ENCODE results near the gene TENT4B. TPM values are rescaled to one million over a fixed set of nuclear protein-coding genes. Genes with fewer than 3 reads are reported as not detected.

TENT4B gene
- polyA plus RNA-seq, 2 of the 4 experiments (the other 2 are of a cell fraction): 12.2 to 19.4 TPM

- TF ChIP-seq ATOH8 (CRISPR knock-in tag; IDR thresholded peaks at IDR 0.05; ENCODE audit: low read depth): no peak
Measured at GRCh38 chr16:50197582-50197981, 44.5 kb downstream of the TENT4B start (continued).

- peak overlapping the region; percentile 3; the same call in 1 of the 3 replicates for H3K4me2 ChIP-seq
- 41% methylated on average over 4 of the region's 4 CpGs for WGBS (ENCODE audit: missing lambda C conversion rate)
- FAIRE-seq (no peak), DNase-seq (ENCODE audit: low read depth in 1 of 2, low spot score in 1 of 2) (no peak), ATAC-seq (peak in 1 of 2 experiments; percentile 28; a peak in 1 of 6 replicates)
- TF ChIP-seq USF2 (IDR thresholded peaks at IDR 0.05) (peak; percentile 51; the same call in 1 of the 2 replicates), BCL3 (IDR thresholded peaks at IDR 0.05) (no peak)
- H3K4me3 ChIP-seq: no peak overlapping the region
- ChIA-PET POLR2A (no interaction called here), CTCF (interaction anchor here (0.6 to 4.5 kb wide), 3 partner anchors 13 to 88 kb away, joined by 3 to 20 read pairs (median 5); no protein-coding TSS in a partner anchor)
- H3K27ac ChIP-seq: peak overlapping the region in 1 of 2 experiments; percentile 50; a peak in 2 of 6 replicates
- peaks cover 49% of the 10 kb centered on the region for H3K4me1 ChIP-seq
- H3K9me3 ChIP-seq: no peaks in the 10 kb centered on the region
Measured at GRCh38 chr16:50198802-50199403, 45.8 kb downstream of the TENT4B start.

- peak overlapping the region; percentile 79; the same call in 2 of the 3 replicates for H3K4me2 ChIP-seq
- no peak for ATAC-seq
- no peaks in the 10 kb centered on the region for H3K9me3 ChIP-seq
- no peak for DNase-seq (ENCODE audit: low read depth in 1 of 2, low spot score in 1 of 2)
- no peak overlapping the region for H3K4me3 ChIP-seq
- no peak for FAIRE-seq
- no peak for TF ChIP-seq CHD4 (IDR thresholded peaks at IDR 0.05; ENCODE audit: borderline replicate concordance)
- WGBS (ENCODE audit: missing lambda C conversion rate): 76% methylated on average over 3 of the region's 3 CpGs
- peak overlapping the region; percentile 56 to 75; a peak in 5 of 6 replicates for H3K27ac ChIP-seq
- POLR2A ChIA-PET: no interaction called here
- CTCF ChIA-PET: interaction anchor here (0.7 to 2.9 kb wide), 7 partner anchors 9 to 246 kb away, joined by 3 to 12 read pairs (median 4); partner anchors contain the start of gene CNEP1R1
- H3K4me1 ChIP-seq: peaks cover 55% of the 10 kb centered on the region
Measured at GRCh38 chr16:50201787-50202186, 48.7 kb downstream of the TENT4B start.

- peak overlapping the region; percentile 79 for H3K4me2 ChIP-seq
- FAIRE-seq (no peak), DNase-seq (ENCODE audit: low read depth in 1 of 2, low spot score in 1 of 2) (peak; percentile 76 to 81), ATAC-seq (peak; percentile 88 to 90)
- TF ChIP-seq JUNB (IDR thresholded peaks at IDR 0.05): peak; percentile 56
- peak; percentile 19; the same call in 1 of the 2 replicates for TF ChIP-seq GATA3 (IDR thresholded peaks at IDR 0.05; ENCODE audit: borderline replicate concordance)
- no peak for TF ChIP-seq E2F6 (IDR thresholded peaks at IDR 0.05; ENCODE audit: borderline replicate concordance, low read depth)
- peak; percentile 56; the same call in 1 of the 2 replicates for TF ChIP-seq FOSL2 (IDR thresholded peaks at IDR 0.05)
- TF ChIP-seq FOSL2 (CRISPR knock-in tag; IDR thresholded peaks at IDR 0.05): peak; percentile 85
- ChIA-PET POLR2A (interaction anchor here (0.6 kb wide), 1 partner anchor 27 kb away, joined by 5 read pairs; no protein-coding TSS in a partner anchor), CTCF (interaction anchor here (1.7 to 2.9 kb wide), 2 partner anchors 9 to 11 kb away, joined by 7 to 12 read pairs; no protein-coding TSS in a partner anchor)
- H3K9me3 ChIP-seq: no peaks in the 10 kb centered on the region
- H3K27ac ChIP-seq: peak overlapping the region; percentile 75 to 83
- peak overlapping the region; percentile 2; the same call in 1 of the 3 replicates for H3K4me3 ChIP-seq
- H3K4me1 ChIP-seq: peaks cover 65% of the 10 kb centered on the region
- 23% methylated on average over 5 of the region's 5 CpGs for WGBS (ENCODE audit: missing lambda C conversion rate)
Measured at GRCh38 chr16:50202926-50203624, 50.0 kb downstream of the TENT4B start.

- ChIA-PET CTCF (interaction anchor here (1.7 to 2.9 kb wide), 2 partner anchors 9 to 10 kb away, joined by 7 to 12 read pairs; no protein-coding TSS in a partner anchor), POLR2A (no interaction called here)
- TF ChIP-seq POLR2AphosphoS2 (conservative IDR thresholded peaks at IDR 0.05; ENCODE audit: low read length): no peak
- ATAC-seq (peak; percentile 37 to 41; a peak in 3 of 6 replicates), FAIRE-seq (no peak), DNase-seq (ENCODE audit: low read depth in 1 of 2, low spot score in 1 of 2) (no peak)
- H3K9me3 ChIP-seq: no peaks in the 10 kb centered on the region
- WGBS (ENCODE audit: missing lambda C conversion rate): 77% methylated on average over 6 of the region's 6 CpGs
- H3K27ac ChIP-seq: peak overlapping the region; percentile 75 to 83
- H3K4me3 ChIP-seq: no peak overlapping the region
- H3K4me2 ChIP-seq: peak overlapping the region; percentile 79
- peaks cover 70% of the 10 kb centered on the region for H3K4me1 ChIP-seq
Measured at GRCh38 chr16:50203681-50204080, 50.6 kb downstream of the TENT4B start.

Measured in A549 (cell line).